RWPE1 (cell line): ENCODE data around the gene TMEM140.

Experiments used
- CTCF ChIA-PET: fragments of 350-600 bp; sonication (Branson Sonifier 250); formaldehyde crosslinking; extraction: SDS; loops from one replicate; lab custom pipeline; 2021; lab: Yijun Ruan, JAX
- POLR2A ChIA-PET: fragments of 400-600 bp; formaldehyde crosslinking; extraction: SDS; loops from one replicate; lab custom pipeline; 2020; ENCODE audit warnings: antibody characterized with exemption; ENCODE audit not compliant: low non-redundant PET; lab: Yijun Ruan, JAX
- DNase-seq: peaks from one replicate; pipeline ENCODE4 v3.0.0; 2012; ENCODE audit warnings: low spot score
- H3K27ac ChIP-seq: fragments of 450-650 bp; 2 replicates; pipeline ENCODE4 v1.5.1; 2017
- TF ChIP-seq, protein P1 (sequence below): fragments of 450-650 bp; conservative IDR thresholded peaks from 2 replicates; pipeline ENCODE4 v1.5.1; 2017; ENCODE audit warnings: low read depth, mild to moderate bottlenecking

Gene TMEM140

DNA sequence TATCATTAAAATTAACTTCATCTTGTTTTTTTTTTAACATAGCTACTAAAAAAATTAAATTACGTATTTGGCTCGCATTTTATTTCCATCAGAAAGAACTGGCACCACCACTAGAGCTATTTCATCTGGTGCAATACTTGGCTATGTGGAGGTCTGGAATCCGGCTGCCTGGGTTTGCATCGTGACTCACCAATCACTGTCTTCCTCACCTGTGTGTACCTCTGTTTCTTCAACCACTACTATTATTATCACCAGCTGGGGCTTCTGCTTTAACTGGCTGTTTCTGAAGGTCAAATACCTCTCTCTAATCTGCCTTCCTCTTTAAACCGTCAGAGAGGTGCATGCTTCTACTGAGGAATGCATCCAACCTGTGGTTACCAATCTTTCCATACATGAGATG, 57.0 kb downstream of the TMEM140 start:
- DNase-seq: peak; percentile 28
- ChIA-PET CTCF (interaction anchor here (0.7 kb wide), 1 partner anchor 1173 kb away, joined by 3 read pairs; no protein-coding TSS in a partner anchor), POLR2A (no interaction called here)
- TF ChIP-seq, protein P1, sequence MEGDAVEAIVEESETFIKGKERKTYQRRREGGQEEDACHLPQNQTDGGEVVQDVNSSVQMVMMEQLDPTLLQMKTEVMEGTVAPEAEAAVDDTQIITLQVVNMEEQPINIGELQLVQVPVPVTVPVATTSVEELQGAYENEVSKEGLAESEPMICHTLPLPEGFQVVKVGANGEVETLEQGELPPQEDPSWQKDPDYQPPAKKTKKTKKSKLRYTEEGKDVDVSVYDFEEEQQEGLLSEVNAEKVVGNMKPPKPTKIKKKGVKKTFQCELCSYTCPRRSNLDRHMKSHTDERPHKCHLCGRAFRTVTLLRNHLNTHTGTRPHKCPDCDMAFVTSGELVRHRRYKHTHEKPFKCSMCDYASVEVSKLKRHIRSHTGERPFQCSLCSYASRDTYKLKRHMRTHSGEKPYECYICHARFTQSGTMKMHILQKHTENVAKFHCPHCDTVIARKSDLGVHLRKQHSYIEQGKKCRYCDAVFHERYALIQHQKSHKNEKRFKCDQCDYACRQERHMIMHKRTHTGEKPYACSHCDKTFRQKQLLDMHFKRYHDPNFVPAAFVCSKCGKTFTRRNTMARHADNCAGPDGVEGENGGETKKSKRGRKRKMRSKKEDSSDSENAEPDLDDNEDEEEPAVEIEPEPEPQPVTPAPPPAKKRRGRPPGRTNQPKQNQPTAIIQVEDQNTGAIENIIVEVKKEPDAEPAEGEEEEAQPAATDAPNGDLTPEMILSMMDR: no peak
- H3K27ac ChIP-seq: no peak overlapping the region

DNA sequence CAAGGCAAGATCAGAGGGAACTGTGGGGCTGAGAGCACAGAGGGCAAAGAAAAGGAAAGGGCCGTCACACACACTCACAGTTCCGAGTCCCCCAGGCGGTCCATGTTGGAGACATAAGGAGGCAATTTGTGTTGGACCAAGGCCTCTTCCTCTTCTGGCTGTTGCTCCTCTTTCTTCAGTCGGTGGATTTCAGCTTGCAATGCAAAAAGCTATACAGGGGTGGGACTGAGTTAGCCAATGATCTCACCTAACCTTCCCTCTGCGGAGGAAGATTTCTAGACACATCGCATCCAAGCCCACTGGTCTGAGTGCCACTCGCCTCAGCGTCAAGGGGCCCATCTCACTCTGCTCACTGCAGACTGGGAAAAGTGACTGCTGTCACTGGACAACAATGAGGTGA, 58.0 kb downstream of the TMEM140 start:
- H3K27ac ChIP-seq: no peak overlapping the region
- POLR2A ChIA-PET: no interaction called here
- CTCF ChIA-PET: no interaction called here
- DNase-seq: no peak
- TF ChIP-seq, protein P1: no peak

DNA sequence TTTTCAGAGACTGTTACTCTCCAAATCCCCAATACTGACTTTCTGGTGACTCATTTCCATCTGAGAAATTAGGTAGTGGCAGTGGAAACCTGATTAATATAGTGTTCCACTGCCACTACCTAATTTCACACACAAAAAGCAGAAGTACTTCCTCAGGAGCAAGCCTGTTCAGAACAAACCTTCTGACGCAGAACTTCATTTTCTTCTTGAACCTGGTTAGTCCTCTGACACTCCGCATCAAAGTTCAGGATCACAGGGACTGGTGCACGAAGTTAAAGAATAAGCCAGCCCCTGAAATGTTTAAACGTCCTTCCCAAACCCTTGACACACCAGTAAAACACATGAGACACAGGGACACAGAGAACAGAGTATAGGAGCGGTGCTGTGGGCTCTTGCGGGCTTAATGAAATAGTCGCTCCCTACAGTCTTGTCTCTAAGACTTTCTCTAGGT, 59.1 kb downstream of the TMEM140 start:
- H3K27ac ChIP-seq: no peak overlapping the region
- CTCF ChIA-PET: no interaction called here
- POLR2A ChIA-PET: no interaction called here
- TF ChIP-seq, protein P1: no peak
- DNase-seq: no peak

DNA sequence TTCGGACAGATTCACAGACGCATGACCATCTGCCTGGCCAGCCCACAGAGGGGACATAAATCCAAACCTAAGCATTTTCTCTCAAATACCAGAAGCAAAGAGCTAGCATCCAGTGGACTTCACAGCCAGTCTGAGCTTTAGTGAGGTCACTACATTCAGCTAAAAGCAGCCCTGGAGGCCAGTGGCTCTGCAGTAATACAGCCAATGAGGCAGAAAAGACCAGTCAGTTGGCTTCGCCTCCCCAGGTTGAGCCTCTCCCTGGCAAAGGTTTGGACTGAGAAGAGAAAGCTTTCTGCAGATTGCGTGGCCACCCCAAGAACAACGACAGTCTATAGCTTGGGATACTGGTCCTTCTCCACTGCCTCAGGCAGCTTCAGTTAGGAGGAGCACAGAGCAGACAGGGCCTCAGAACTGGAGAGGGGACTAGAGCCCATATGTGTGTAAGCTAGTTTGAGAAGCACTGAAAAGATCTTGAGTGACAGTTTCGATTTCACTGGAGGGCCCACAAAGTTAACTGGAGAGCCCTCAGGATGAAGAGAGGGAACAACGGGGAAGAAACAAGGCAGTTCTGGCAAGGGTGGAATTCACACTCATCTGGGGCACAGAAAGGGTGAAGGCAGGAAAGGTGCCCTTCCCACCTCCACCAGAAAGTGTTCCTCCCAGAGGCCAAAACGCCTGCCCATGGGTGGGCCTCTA, 59.7 kb downstream of the TMEM140 start:
- ChIA-PET POLR2A (no interaction called here), CTCF (no interaction called here)
- no peak overlapping the region for H3K27ac ChIP-seq
- no peak for DNase-seq
- TF ChIP-seq, protein P1: no peak

DNA sequence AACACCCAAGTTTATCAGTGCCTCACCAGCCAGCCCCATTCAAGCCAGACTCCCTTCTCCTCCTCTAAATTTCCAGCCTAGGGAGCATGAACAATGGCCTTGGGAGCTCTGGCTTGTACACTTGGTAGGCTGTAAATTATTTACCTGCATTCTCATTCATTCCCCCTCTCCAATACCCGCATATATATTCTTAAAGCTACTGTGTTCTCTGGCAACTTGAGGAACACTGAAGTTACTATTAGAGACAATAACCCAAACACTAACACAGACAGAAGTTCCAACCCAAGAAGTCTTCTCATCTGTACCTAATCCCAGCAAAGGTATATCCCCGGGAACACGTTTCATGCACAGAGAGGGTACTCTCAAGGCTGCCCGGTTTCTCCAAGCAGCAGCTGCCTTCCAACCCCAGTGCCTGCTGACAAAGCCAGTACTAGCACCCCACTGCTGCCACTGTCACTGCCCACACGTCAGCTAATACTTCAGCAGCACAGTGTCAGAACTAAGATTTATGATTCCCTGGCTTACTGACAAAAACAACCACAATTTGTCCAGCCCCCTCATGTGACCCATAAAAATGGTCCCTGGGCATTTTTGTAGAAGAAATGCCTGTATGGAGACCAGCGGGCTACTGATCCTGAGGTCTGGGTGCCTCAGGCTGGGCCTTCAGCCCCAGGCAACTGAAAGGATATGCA, 60.4 kb downstream of the TMEM140 start:
- ChIA-PET CTCF (no interaction called here), POLR2A (no interaction called here)
- DNase-seq: no peak
- TF ChIP-seq, protein P1: no peak
- H3K27ac ChIP-seq: 0 out of 2 replicates have a peak overlapping the region, but pooled peaks have one; percentile 16

DNA sequence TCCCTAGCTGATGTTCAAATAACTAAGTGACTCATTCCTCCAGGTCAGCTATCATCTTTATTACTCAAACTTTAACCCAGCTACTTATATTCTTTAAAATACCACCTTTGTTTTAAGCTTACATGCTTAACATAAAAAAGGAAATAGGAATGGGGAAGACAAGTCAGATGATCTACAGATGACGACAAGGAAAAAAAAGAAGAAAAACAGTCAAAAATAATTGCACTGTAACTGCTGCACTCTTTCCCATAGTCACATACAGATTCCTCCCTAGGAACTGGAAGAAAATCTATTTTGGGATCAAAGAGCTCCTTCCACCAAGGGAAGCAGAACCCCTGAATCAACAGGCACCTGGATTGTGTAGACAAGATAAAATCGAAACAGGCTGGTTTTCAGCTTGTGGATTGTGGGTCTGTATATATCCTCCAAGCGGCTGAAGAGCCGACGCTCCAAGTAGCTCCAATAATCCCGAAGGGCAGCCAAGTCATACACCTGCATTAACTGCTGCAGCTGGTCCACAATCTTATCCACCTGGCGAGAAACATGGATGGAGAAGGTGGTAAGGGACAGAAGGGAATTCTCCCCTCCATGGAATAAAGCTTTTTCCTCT, 61.5 kb downstream of the TMEM140 start:
- no peak for DNase-seq
- ChIA-PET POLR2A (no interaction called here), CTCF (no interaction called here)
- no peak overlapping the region for H3K27ac ChIP-seq
- TF ChIP-seq, protein P1: no peak
